Muscle layer of duodenum (tissue), 2 donors: ENCODE data around the gene NXPE4.

Experiments used
- H3K27ac ChIP-seq: one replicate; pipeline ENCODE4 v1.7.0; 2013; ENCODE audit warnings: mild to moderate bottlenecking, low read length
- H3K27me3 ChIP-seq: one replicate; pipeline ENCODE4 v1.7.0; 2013; ENCODE audit warnings: low read depth, mild to moderate bottlenecking, control low read depth, low read length
- H3K36me3 ChIP-seq, 2 donors: one replicate each; pipeline ENCODE4 v1.7.0; 2013; ENCODE audit warnings: low read length in 2 of 2, control low read depth in 1 of 2, mild to moderate bottlenecking in 1 of 2; ENCODE audit not compliant: insufficient read depth in 2 of 2, control insufficient read depth in 1 of 2
- H3K4me1 ChIP-seq, 2 donors: one replicate each; pipeline ENCODE4 v1.7.0; 2013; ENCODE audit warnings: low read length in 2 of 2, mild to moderate bottlenecking in 2 of 2, control low read depth in 1 of 2, moderate library complexity in 1 of 2; ENCODE audit not compliant: insufficient read depth in 2 of 2, control insufficient read depth in 1 of 2
- H3K4me3 ChIP-seq, 2 donors: one replicate each; pipeline ENCODE4 v1.7.0; 2013; ENCODE audit warnings: low read length in 2 of 2, low read depth in 1 of 2, mild to moderate bottlenecking in 1 of 2
- H3K9me3 ChIP-seq, 2 donors: one replicate each; pipeline ENCODE4 v1.7.0; 2013; ENCODE audit warnings: low read length in 2 of 2, control low read depth in 1 of 2, mild to moderate bottlenecking in 1 of 2; ENCODE audit not compliant: control insufficient read depth in 1 of 2
- donor health status: healthy.

NXPE4 gene

GRCh38 chr11:114551060-114551459, 44.5 kb downstream of the NXPE4 start:
- H3K27ac ChIP-seq, result no peak overlapping the region
- H3K9me3 ChIP-seq, result no peaks in the 10 kb centered on the region

DNA sequence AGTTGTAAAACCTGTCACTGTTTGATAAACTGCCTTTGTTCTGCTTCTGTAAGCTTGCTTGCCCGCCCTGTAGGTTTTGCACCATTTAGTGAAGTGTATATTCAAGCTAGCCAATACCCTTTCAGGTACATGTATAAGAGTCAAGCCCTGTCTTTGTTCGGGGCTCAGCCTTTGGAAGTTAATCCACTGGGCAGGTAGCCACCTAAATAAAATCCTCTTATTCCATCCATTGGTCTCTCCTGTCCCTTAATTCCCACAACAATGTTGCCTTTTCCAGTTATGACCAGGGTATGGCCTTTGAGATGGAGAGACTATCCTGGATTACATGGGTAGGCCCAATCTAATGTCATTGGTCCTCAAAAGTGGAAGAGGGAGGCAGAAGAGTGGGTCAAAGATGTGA, 69.9 kb downstream of the NXPE4 start:
- Histone ChIP-seq H3K9me3 (peaks cover 0 to 8% of the 10 kb centered on the region in 2 donors), H3K36me3 (no peaks in the 10 kb centered on the region), H3K27me3 (no peaks in the 10 kb centered on the region), H3K4me3 (peak overlapping the region in 1 of 2 donors; percentile 8), H3K27ac (no peak overlapping the region), H3K4me1 (no peaks in the 10 kb centered on the region)

More at GRCh38 chr11:114551060-114551459, 44.5 kb downstream of the NXPE4 start:
- no peaks in the 10 kb centered on the region for H3K36me3 ChIP-seq
- H3K4me3 ChIP-seq, result no peak overlapping the region
- no peaks in the 10 kb centered on the region for H3K27me3 ChIP-seq
- H3K4me1 ChIP-seq, result no peaks in the 10 kb centered on the region

- Histone ChIP-seq H3K27ac (no peak overlapping the region), H3K4me1 (no peaks in the 10 kb centered on the region), H3K9me3 (peaks cover 0 to 8% of the 10 kb centered on the region in 2 donors), H3K36me3 (no peaks in the 10 kb centered on the region), H3K4me3 (no peak overlapping the region), H3K27me3 (no peaks in the 10 kb centered on the region)
These were observed 71.5 kb downstream of the NXPE4 start for GRCh38 chr11:114524122-114524521.

DNA sequence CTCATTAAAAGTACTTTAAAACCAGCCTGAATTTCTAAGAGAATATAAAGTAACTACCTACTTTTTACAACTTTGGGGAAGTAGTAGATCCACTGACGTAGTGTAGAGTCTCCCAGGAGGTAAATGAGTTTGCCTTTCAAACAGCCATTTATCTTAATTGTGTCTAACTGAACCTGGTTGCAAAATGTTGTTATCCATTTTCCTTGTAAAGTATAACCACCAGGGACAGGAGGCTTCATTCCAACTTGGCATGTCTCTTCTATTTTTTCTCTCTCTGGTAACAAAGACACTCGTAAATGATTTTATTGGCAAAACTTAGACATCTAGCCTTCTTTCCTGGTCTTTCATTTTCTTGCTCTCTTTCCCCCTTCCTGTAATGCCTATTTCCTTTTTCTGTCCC, 72.8 kb downstream of the NXPE4 start:
- Histone ChIP-seq H3K4me1 (no peaks in the 10 kb centered on the region), H3K27me3 (no peaks in the 10 kb centered on the region), H3K4me3 (no peak overlapping the region), H3K27ac (no peak overlapping the region), H3K36me3 (no peaks in the 10 kb centered on the region), H3K9me3 (peaks cover 0 to 8% of the 10 kb centered on the region in 2 donors)
